Endothelial cell of hepatic sinusoid (primary cell): ENCODE measurements around the gene SP2.

Experiments used
- in situ Hi-C: cut with HindIII; loops from 2 replicates; pipeline ENCODE4 v1.10.0; 2017; ENCODE audit warnings: low sequenced_read_pairs

SP2 gene

GRCh38 chr17:47969930-47970724, 74.1 kb downstream of the SP2 start:
- in situ Hi-C loops = no loop called here

DNA sequence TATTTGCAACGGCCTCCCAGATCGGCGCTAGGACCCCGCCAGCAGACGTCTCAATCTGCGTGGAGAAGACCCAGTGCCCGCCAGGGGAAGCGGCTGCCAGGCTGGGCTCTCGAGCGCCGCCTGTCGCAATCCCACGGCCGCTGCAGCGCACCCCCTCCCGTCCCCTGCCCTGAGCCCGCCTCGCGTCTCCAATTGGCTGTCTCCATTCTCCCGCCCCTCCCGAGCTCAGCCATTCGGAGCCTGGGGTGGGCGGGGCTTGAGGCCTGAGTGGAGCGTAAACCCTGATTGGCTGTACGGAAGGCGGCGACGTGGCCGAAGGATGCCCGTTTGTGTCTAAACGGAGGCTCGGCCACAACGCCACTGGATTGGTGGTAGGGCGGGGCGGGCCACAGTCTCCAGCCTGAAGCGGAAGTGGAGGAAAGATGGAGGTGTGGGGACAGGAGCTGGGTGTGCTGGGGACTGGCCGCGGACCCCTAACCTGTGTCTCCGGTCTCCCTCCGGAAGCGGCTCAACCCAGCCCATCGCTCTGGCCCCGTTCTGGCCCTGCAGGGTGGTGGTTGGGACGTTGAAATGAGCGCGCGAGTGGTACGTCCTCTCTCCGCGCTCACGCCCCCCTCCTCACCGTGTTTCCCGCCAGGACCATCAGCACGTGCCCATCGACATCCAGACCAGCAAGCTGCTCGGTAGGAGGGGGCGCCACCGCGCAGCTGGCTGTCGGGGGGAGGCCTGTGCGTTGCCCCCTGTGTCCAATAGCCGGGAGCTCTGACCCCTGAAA, 74.9 kb downstream of the SP2 start, which contains the start of gene CDK5RAP3:
Gene CDK5RAP3, plus strand, starts transcription at position 389 of the 775 bp plus-strand sequence. Its CDS starts 34 bp downstream, at position 423.
- in situ Hi-C loops = no loop called here

GRCh38 chr17:47973541-47973940, 77.5 kb downstream of the SP2 start:
- in situ Hi-C loops = no loop called here

DNA sequence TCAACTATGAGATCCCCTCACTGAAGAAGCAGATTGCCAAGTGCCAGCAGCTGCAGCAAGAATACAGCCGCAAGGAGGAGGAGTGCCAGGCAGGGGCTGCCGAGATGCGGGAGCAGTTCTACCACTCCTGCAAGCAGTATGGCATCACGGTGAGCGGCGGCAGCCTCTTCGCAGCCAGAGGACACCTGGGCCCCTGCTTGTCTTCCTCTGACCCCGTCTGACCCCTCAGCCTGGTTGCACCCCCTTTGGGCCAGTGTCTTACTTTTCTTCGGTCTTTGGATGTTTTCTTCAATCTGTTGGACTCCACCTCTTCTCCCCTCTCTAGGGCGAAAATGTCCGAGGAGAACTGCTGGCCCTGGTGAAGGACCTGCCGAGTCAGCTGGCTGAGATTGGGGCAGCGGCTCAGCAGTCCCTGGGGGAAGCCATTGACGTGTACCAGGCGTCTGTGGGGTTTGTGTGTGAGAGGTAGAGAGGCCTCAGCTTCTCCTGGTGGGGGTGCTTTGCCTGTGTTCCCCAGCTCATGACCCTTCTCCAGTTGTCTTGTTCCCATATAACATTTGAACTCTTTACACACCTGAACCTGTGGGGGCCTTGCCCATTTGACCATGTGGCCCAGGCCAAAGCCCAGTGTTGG, 79.3 kb downstream of the SP2 start:
- in situ Hi-C loops = no loop called here

GRCh38 chr17:47975823-47976205, 79.8 kb downstream of the SP2 start:
- in situ Hi-C loops = no loop called here

DNA sequence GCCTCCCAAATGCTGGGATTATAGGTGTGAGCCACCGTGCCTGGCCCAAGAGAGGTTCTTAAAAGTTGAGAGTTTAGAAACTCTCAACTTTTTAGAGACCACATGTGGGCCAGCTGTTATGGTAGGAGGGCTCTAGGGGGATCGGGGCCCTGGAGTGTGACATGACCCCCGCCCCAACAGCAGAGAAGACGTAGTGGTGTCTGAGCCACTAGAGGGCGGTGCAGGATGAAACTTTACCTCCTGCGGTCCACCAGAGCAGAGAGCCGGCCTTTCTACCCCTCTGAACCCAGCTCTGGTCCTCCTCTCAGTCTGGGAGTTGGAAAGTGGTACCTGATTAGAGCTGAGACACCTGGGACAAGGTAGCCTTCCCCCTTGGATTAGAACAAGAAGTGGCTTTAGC, 82.3 kb downstream of the SP2 start:
- in situ Hi-C loops = no loop called here
